Stimulated activated CD8-positive, alpha-beta memory T cell treated with anti-CD3 and anti-CD28 coated beads, Interleukin-4, amount 100 ng/mL, for 4 hours (primary cell): Measurements from ENCODE around the gene SMLR1.

Experiments
- DNase-seq, 2 donors: peaks; one replicate each; pipeline ENCODE4 v3.0.0-alpha.2; 2020; ENCODE audit warnings: low read depth in 2 of 2, low spot score in 1 of 2

SMLR1 gene

GRCh38 chr6:130824978-130825694 is 2.1 kb upstream of the SMLR1 start:
- no peak for DNase-seq

GRCh38 chr6:130825772-130826441 is 1.3 kb upstream of the SMLR1 start:
- no peak for DNase-seq

- no peak for DNase-seq
Observed at GRCh38 chr6:130826442-130827246, 562 bp upstream of the SMLR1 start.

- DNase-seq = no peak
Observed at GRCh38 chr6:130829333-130829910, 2.2 kb downstream of the SMLR1 start.

- no peak for DNase-seq
Observed at GRCh38 chr6:130831607-130832006, 4.4 kb downstream of the SMLR1 start.

DNA sequence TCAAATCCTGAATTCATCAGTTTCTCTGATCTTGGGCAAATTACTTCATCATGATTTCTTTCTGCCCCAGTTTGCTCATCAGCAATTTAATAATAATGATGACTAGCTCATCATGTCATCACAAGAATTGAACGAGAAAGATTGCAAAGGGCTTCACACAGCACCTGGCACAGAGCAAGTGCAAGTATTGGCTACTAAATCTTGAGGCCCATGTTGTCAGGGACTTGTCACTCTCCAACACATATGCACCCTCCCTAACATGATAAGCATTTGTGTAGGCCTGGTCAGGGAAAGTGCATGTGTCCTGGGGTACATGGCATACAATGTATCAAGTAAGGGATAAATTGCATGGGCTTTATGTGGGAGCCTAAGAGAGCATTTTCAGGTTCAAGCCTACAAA is 6.4 kb downstream of the SMLR1 start:
- no peak for DNase-seq

DNA sequence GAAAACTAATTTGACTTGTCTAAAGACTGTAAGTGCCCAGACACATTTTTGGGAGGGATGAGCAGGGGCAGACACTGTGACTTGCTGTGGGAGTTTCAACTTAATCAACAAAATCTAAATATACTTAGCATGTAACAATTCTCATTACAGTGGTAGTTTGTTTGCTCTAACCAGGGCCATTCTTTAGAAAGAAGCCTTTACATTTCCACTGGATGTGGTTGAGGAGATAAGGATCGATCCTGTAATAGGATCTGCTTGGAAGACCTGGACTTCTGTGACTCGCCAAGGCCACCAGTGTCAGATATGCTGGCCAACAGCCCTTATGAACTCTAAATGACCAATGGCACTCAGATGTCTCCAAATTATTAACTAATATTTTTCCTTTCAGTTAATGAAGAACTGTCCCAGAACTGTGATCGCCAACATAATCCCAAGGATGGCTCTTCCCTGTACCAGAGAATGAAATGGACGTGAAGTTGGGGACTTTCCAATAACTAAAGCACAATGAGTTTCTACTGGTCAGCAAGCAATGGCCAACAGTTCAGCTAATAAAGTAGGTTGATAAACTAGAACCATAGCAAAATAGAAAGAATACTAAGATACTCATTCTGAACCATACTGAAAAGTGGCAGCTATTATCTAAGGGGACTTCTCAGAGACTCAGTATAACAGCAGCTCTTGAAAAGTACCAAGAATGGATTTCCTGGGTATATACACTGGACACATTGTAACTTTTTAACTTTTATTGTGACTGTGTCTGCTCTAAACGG is 7.5 kb downstream of the SMLR1 start:
- DNase-seq = no peak

DNA sequence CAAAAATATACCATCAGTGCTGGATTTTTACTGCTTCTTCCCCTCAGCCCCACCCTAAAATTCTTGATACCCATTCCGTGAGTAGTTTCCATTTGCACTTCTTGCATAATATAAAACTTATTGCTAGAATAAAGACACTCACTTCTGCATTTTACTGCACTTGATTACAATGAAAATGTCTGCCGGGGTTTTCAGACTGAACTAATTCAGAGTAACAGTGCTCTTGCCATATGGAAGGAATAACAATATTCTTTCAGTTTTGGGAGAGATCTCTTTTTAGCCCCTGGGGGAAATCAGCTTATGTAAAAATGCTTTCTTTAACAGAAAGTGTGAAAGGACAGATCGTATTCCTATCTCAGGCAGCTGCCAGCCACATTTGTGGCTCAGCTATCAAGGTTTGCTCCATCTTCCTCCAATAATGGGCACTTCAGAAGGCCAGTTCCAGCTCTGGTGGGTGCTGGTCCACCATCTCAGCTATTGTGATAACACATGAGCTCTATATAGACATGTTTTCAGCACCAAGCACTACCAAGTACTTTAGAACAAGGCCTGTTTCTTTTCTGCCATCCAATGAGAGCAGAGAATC is 8.9 kb downstream of the SMLR1 start:
- DNase-seq = no peak

DNA sequence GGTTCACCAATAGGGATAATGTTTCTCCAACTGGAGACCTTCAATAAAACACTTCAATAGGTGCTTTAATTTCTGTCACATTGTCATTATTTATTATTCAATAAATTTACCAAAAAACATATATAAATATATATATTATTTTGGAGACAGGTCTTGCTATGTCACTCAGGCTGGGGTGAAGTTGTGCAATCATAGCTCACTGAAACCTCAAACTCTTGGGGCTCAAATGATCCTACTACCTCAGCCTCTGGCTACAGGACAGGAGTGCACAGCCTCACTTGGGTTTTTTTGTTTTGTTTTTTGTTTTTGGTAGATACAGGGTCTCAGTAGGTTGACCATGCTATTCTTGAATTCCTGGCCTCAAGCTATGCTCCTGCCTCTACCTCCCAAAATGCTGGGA is 9.9 kb downstream of the SMLR1 start:
- no peak for DNase-seq

- no peak for DNase-seq
Observed at GRCh38 chr6:130838250-130838860, 11.1 kb downstream of the SMLR1 start.

- no peak for DNase-seq
Observed at GRCh38 chr6:130838951-130839350, 11.7 kb downstream of the SMLR1 start.

DNA sequence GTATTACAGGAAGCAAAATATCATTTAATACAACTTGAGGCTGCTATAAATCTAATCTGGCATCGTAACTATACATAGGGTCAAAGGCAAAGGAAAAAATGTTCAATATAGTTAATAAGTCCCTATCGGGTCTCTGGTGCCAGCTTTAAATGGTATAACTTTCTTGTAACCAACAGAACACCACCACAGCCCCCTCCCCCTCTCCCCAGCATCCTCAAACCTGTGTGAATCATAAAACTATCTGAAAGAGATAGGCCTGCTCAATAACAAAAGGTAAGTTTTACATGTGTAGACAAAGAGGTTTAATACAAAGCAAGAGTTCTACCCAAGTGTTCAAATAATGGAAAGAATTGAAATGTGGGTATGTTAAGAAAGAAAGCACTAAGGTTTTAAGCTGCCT is 12.2 kb downstream of the SMLR1 start:
- DNase-seq = no peak

GRCh38 chr6:130840050-130840449 is 12.8 kb downstream of the SMLR1 start:
- DNase-seq = no peak

GRCh38 chr6:130841128-130841728 is 14.0 kb downstream of the SMLR1 start:
- no peak for DNase-seq

DNA sequence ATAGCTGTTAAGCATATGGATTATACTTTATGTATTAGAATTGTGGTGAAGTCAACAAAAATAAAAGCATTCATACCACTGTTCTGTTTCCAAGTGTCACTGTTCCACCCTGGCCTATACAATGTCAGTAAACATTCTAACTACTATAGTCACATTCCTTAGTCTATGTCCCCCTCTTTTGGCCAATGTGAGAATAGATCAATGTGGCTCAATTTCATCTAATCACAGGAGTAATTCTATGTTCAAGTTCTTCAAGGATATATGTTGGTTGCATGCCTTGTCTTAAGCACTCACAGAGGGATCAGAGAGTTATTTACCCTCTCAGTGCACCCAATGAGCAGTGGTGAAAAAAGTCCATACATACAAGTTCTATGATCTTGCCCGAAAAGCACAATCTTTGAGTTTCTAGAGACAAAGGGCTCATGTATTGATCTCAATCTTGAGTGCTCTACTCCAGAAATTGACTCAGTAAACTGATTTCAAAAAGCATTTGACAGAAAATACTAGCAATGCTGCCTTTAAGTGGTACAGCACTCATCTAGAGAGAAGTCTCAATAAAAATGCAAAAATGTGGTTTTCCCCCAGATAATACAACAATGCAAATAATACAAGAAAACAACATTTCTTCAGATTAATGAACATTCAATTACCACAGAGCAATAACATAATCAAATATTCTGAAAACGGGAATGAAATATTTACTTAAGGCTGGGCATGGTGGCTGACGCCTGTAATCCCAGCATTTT is 16.5 kb downstream of the SMLR1 start:
- no peak for DNase-seq

- DNase-seq = no peak
Observed at GRCh38 chr6:130846501-130846900, 19.3 kb downstream of the SMLR1 start.

- DNase-seq = no peak
Observed at GRCh38 chr6:130847001-130847910, 20.1 kb downstream of the SMLR1 start.

GRCh38 chr6:130848945-130849344 is 21.7 kb downstream of the SMLR1 start:
- DNase-seq = no peak
